HCT116 (cell line): ENCODE measurements around the gene CCDC116. TPM values are rescaled to one million over a fixed set of nuclear protein-coding genes. Genes with fewer than 3 reads are reported as not detected.
A peak's percentile ranks its signal among the peaks of the same experiment; 100 is the strongest.

ENCODE experiments used
- ATAC-seq: fragments of 200-7000 bp; cut with Tn5 transposase; 2 replicates; pipeline ENCODE4 v1.9.1; 2020; ENCODE audit warnings: mild to moderate bottlenecking, moderate library complexity
- BruUV-seq: library from RNA; stranded (reverse); fragments of 400-500 nt; replicated peaks from 2 replicates; lab custom pipeline; 2021; lab: Mats Ljungman, UMichigan
- CTCF ChIA-PET: fragments of 300-600 bp; sonication (Branson Sonifier 250); formaldehyde crosslinking; loops from one replicate; lab custom pipeline; 2021; ENCODE audit warnings: antibody characterized with exemption; lab: Charles Lee
- POLR2A ChIA-PET: fragments of 300-600, 350-600 bp; sonication (Branson Sonifier 250); formaldehyde crosslinking; loops from one replicate; lab custom pipeline; 2021; ENCODE audit warnings: antibody characterized with exemption; lab: Charles Lee
- RAD21 ChIA-PET, 2 experiments: fragments of 300-600 bp; sonication (Branson Sonifier 250); formaldehyde crosslinking; loops; one replicate each; lab custom pipeline; 2023; ENCODE audit warnings: low total read pairs in 2 of 2; ENCODE audit not compliant: uncharacterized antibody in 2 of 2, unreplicated experiment in 2 of 2, low non-redundant PET in 1 of 2; lab: Charles Lee
- DNase-seq: peaks from one replicate; pipeline ENCODE4 v3.0.0-alpha.2; 2010; ENCODE audit warnings: low read depth, low spot score
- H2AFZ ChIP-seq: fragments of 200-600 bp; shearing (Covaris generic), sonication (generic); 2 replicates; pipeline ENCODE4 v1.6.1; 2017; ENCODE audit warnings: low read depth, mixed run types, mixed read lengths, antibody characterized with exemption, low read length; ENCODE audit not compliant: poor library complexity, severe bottlenecking
- H3K27ac ChIP-seq: 2 replicates; pipeline ENCODE4 v1.5.1; 2012; ENCODE audit warnings: low read depth, low read length
- H3K27me3 ChIP-seq: fragments of 200-600 bp; sonication (generic); 2 replicates; pipeline ENCODE4 v1.6.1; 2016; ENCODE audit warnings: mixed run types, low read length, mixed read lengths; ENCODE audit not compliant: insufficient read depth
- H3K36me3 ChIP-seq, 2 experiments: fragments of 200-500 bp in 1 of 2; fragments of 200-600 bp in 1 of 2; sonication (Bioruptor generic) in 1 of 2; sonication (generic) in 1 of 2; 2 replicates each; pipeline versions ENCODE4 v1.5.1 to v1.6.1; 2014 to 2016; ENCODE audit warnings: low read length in 2 of 2, inconsistent platforms in 1 of 2, mixed read lengths in 1 of 2, mixed run types in 1 of 2; ENCODE audit not compliant: insufficient read depth in 2 of 2, control insufficient read depth in 1 of 2
- H3K4me1 ChIP-seq, 2 experiments: fragments of 200-600 bp in 1 of 2; sonication (generic) in 1 of 2; 2 replicates each; pipeline versions ENCODE4 v1.5.1 to v1.6.1; 2012 to 2017; ENCODE audit warnings: low read length in 2 of 2, inconsistent platforms in 1 of 2, mild to moderate bottlenecking in 1 of 2, mixed read lengths in 1 of 2, mixed run types in 1 of 2, moderate library complexity in 1 of 2; ENCODE audit not compliant: insufficient read depth in 2 of 2, control insufficient read depth in 1 of 2
- H3K4me2 ChIP-seq: fragments of 200-600 bp; sonication (generic); 2 replicates; pipeline ENCODE4 v1.6.1; 2017; ENCODE audit warnings: mixed run types, low read length, mixed read lengths
- H3K4me3 ChIP-seq, 2 experiments: fragments of 200-600 bp in 1 of 2; sonication (generic) in 1 of 2; replicated peaks in 1 of 2; 2 replicates each; pipeline ENCODE4 v1.5.1; 2011 to 2016; ENCODE audit warnings: low read length in 2 of 2, control low read depth in 1 of 2, low read depth in 1 of 2, mild to moderate bottlenecking in 1 of 2, mixed read lengths in 1 of 2, mixed run types in 1 of 2
- H3K79me2 ChIP-seq: fragments of 200-600 bp; sonication (generic); 2 replicates; pipeline ENCODE4 v1.6.1; 2017; ENCODE audit warnings: mild to moderate bottlenecking, mixed run types, low read length, moderate library complexity, mixed read lengths; ENCODE audit not compliant: insufficient read depth
- H3K9ac ChIP-seq: fragments of 200-600 bp; sonication (generic); 2 replicates; pipeline ENCODE4 v1.6.1; 2016; ENCODE audit warnings: low read length, mixed read lengths
- H3K9me2 ChIP-seq: fragments of 200-600 bp; sonication (generic), shearing (Covaris generic); 2 replicates; pipeline ENCODE4 v1.6.1; 2017; ENCODE audit warnings: mixed run types, mild to moderate bottlenecking, moderate library complexity; ENCODE audit not compliant: insufficient read depth
- H3K9me3 ChIP-seq, 2 experiments: fragments of 200-500 bp in 1 of 2; fragments of 200-600 bp in 1 of 2; sonication (Bioruptor generic) in 1 of 2; sonication (generic) in 1 of 2; 2 replicates each; pipeline ENCODE4 v1.6.1; 2014 to 2017; ENCODE audit warnings: low read length in 2 of 2, mixed read lengths in 2 of 2, inconsistent platforms in 1 of 2, low read depth in 1 of 2, mild to moderate bottlenecking in 1 of 2, mixed run types in 1 of 2, moderate library complexity in 1 of 2; ENCODE audit not compliant: control insufficient read depth in 1 of 2, insufficient read depth in 1 of 2
- H4K20me1 ChIP-seq: fragments of 200-600 bp; sonication (generic), shearing (Covaris generic); 2 replicates; pipeline ENCODE4 v1.6.1; 2017; ENCODE audit warnings: mixed run types, mild to moderate bottlenecking, moderate library complexity; ENCODE audit not compliant: insufficient read depth
- CBX3 ChIP-seq: IDR thresholded peaks from 2 replicates; pipeline ENCODE4 v1.6.1; 2012; ENCODE audit warnings: low read depth
- CEBPB ChIP-seq: IDR thresholded peaks from 2 replicates; pipeline ENCODE4 v1.6.1; 2012; ENCODE audit warnings: low read depth
- EGR1 ChIP-seq: IDR thresholded peaks from 2 replicates; pipeline ENCODE4 v1.6.1; 2012; ENCODE audit warnings: low read depth
- ELF1 ChIP-seq: IDR thresholded peaks from 2 replicates; pipeline ENCODE4 v1.6.1; 2012; ENCODE audit warnings: low read depth, borderline replicate concordance
- FOSL1 ChIP-seq: IDR thresholded peaks from 2 replicates; pipeline ENCODE4 v1.6.1; 2012; ENCODE audit warnings: low read depth
- JUND ChIP-seq: IDR thresholded peaks from 2 replicates; pipeline ENCODE4 v1.6.1; 2012
- POLR2A ChIP-seq: IDR thresholded peaks from 2 replicates; pipeline ENCODE4 v1.7.0; 2011; ENCODE audit warnings: borderline replicate concordance; ENCODE audit not compliant: insufficient read depth, insufficient read length; ENCODE audit errors: extremely low read depth
- POLR2AphosphoS5 ChIP-seq: IDR thresholded peaks from 2 replicates; pipeline ENCODE4 v1.6.1; 2011; ENCODE audit warnings: mild to moderate bottlenecking, low read depth, low read length, moderate library complexity
- RAD21 ChIP-seq: IDR thresholded peaks from 2 replicates; pipeline ENCODE4 v1.6.1; 2012; ENCODE audit warnings: low read depth, mild to moderate bottlenecking
- SIN3A ChIP-seq: IDR thresholded peaks from 2 replicates; pipeline ENCODE4 v1.6.1; 2012; ENCODE audit warnings: low read depth
- SRF ChIP-seq: IDR thresholded peaks from 2 replicates; pipeline ENCODE4 v1.6.1; 2012; ENCODE audit warnings: low read depth
- YY1 ChIP-seq: IDR thresholded peaks from 2 replicates; pipeline ENCODE4 v1.6.1; 2011; ENCODE audit warnings: low read length, low read depth, moderate library complexity, mild to moderate bottlenecking; ENCODE audit not compliant: insufficient replicate concordance; ENCODE audit errors: extremely low read depth
- ZFX ChIP-seq: fragments of 450-650 bp; IDR thresholded peaks from 2 replicates; pipeline ENCODE4 v1.6.1; 2017
- ZNF274 ChIP-seq: fragments of 200-500 bp; sonication (Bioruptor generic); IDR thresholded peaks from 2 replicates; pipeline ENCODE4 v1.6.1; 2014; ENCODE audit warnings: mild to moderate bottlenecking, low read depth, low read length, inconsistent platforms
- intact Hi-C: fragments of 100-400 bp; cut with micrococcal nuclease; formaldehyde crosslinking; loops from 2 replicates; pipeline ENCODE4 v1.10.0; 2022
- total RNA-seq: library from RNA; stranded (reverse); gene quantifications from one replicate; pipeline ENCODE4 v1.2.1, GENCODE V29; 2021; ENCODE audit not compliant: unreplicated experiment
- TF ChIP-seq, protein P1 (sequence below), 3 experiments: fragments of 200-600 bp in 1 of 3; sonication (generic) in 1 of 3; IDR thresholded peaks in 2 of 3; conservative IDR thresholded peaks in 1 of 3; 2 replicates each; pipeline ENCODE4 v1.5.1; 2012 to 2017; ENCODE audit warnings: low read depth in 2 of 3, low read length in 2 of 3, antibody characterized with exemption in 1 of 3, borderline replicate concordance in 1 of 3, control low read depth in 1 of 3, mild to moderate bottlenecking in 1 of 3, mixed read lengths in 1 of 3, mixed run types in 1 of 3, moderate library complexity in 1 of 3; ENCODE audit not compliant: insufficient read depth in 1 of 3
- TF ChIP-seq, protein P2 (sequence below): IDR thresholded peaks from 2 replicates; pipeline ENCODE4 v1.6.1; 2011; ENCODE audit warnings: mild to moderate bottlenecking, low read length, moderate library complexity; ENCODE audit not compliant: insufficient replicate concordance; ENCODE audit errors: extremely low read depth
- TF ChIP-seq, protein P3 (sequence below): IDR thresholded peaks from 2 replicates; pipeline ENCODE4 v1.6.1; 2012

CCDC116 gene
- total RNA-seq, 1 experiment from 2014 or later = 0.66 TPM

GRCh38 chr22:21622919-21623647 is 9.5 kb upstream of the CCDC116 start (continued):
- TF ChIP-seq, protein P1, sequence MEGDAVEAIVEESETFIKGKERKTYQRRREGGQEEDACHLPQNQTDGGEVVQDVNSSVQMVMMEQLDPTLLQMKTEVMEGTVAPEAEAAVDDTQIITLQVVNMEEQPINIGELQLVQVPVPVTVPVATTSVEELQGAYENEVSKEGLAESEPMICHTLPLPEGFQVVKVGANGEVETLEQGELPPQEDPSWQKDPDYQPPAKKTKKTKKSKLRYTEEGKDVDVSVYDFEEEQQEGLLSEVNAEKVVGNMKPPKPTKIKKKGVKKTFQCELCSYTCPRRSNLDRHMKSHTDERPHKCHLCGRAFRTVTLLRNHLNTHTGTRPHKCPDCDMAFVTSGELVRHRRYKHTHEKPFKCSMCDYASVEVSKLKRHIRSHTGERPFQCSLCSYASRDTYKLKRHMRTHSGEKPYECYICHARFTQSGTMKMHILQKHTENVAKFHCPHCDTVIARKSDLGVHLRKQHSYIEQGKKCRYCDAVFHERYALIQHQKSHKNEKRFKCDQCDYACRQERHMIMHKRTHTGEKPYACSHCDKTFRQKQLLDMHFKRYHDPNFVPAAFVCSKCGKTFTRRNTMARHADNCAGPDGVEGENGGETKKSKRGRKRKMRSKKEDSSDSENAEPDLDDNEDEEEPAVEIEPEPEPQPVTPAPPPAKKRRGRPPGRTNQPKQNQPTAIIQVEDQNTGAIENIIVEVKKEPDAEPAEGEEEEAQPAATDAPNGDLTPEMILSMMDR (IDR thresholded peaks at IDR 0.05 in 2 of 3, conservative IDR thresholded peaks at IDR 0.05 in 1 of 3; ENCODE audit: borderline replicate concordance in 1 of 3, insufficient read depth in 1 of 3, low read depth in 2 of 3, low read length in 2 of 3) = no peak
- TF ChIP-seq POLR2AphosphoS5 = no peak
- no peak for TF ChIP-seq CBX3
- TF ChIP-seq JUND = no peak

DNA sequence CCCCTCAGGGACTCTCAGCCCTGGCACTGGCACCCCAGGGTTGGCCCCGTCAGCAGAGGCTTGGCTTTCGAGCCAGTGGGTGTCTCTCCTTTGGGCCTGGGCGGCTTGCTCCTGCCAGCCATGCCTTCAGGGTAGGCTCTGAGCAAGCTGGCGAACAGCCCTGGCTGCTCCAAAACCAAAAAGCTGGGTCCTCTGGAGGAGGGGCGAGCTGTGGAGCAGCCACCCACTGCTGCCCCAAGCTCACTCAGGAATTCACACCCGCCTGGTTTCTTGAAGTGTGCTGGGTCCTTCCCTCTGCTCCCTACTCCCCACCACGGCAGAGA is 9.0 kb upstream of the CCDC116 start:
- no peak overlapping the region for H3K9ac ChIP-seq
- POLR2A ChIA-PET = no interaction called here
- no peaks in the 10 kb centered on the region for H4K20me1 ChIP-seq

More for the DNA sequence above, 9.0 kb upstream of the CCDC116 start:
- ATAC-seq = no peak
- H3K4me1 ChIP-seq = peaks cover 5 to 20% of the 10 kb centered on the region in 2 experiments
- TF ChIP-seq EGR1 (no peak), ZFX (no peak), SIN3A (no peak), ZNF274 (no peak), SRF (no peak), ELF1 (no peak), POLR2A (no peak), YY1 (no peak), CEBPB (no peak), RAD21 (no peak), FOSL1 (no peak)
- TF ChIP-seq, protein P2, sequence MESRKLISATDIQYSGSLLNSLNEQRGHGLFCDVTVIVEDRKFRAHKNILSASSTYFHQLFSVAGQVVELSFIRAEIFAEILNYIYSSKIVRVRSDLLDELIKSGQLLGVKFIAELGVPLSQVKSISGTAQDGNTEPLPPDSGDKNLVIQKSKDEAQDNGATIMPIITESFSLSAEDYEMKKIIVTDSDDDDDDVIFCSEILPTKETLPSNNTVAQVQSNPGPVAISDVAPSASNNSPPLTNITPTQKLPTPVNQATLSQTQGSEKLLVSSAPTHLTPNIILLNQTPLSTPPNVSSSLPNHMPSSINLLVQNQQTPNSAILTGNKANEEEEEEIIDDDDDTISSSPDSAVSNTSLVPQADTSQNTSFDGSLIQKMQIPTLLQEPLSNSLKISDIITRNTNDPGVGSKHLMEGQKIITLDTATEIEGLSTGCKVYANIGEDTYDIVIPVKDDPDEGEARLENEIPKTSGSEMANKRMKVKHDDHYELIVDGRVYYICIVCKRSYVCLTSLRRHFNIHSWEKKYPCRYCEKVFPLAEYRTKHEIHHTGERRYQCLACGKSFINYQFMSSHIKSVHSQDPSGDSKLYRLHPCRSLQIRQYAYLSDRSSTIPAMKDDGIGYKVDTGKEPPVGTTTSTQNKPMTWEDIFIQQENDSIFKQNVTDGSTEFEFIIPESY = no peak
- TF ChIP-seq, protein P3, sequence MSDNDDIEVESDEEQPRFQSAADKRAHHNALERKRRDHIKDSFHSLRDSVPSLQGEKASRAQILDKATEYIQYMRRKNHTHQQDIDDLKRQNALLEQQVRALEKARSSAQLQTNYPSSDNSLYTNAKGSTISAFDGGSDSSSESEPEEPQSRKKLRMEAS = no peak
- TF ChIP-seq, all 23 proteins: peak for 0
- RAD21 ChIA-PET = no interaction called here
- Histone ChIP-seq H2AFZ (no peak overlapping the region), H3K4me3 (no peak overlapping the region), H3K27me3 (no peaks in the 10 kb centered on the region), H3K36me3 (peaks cover 0 to 33% of the 10 kb centered on the region in 2 experiments; a peak in 1 of 4 replicates), H3K9me3 (no peaks in the 10 kb centered on the region), H3K9me2 (no peaks in the 10 kb centered on the region), H3K79me2 (peaks cover 77% of the 10 kb centered on the region), H3K27ac (0 out of 2 replicates have a peak overlapping the region, but pooled peaks have one; percentile 7), H3K4me2 (no peak overlapping the region)
- BruUV-seq = no TSS peak
- DNase-seq = no peak
- CTCF ChIA-PET = interaction anchor here (0.7 to 3.2 kb wide), 3 partner anchors 9 to 21 kb away, joined by 3 to 16 read pairs (median 3); partner anchors contain the start of genes CCDC116 and SDF2L1
- intact Hi-C loops = no loop called here
